Measurements from ENCODE around the gene QSOX1. TPM values are rescaled to one million over a fixed set of nuclear protein-coding genes. Genes with fewer than 3 reads are reported as not detected.

The QSOX1 gene
- total and polyA plus RNA-seq, 9 of the 15 experiments (the other 6 are each of a cell fraction or from before 2014, with no cell fraction given): 4.0 to 53.1 (median 15.0) TPM

GRCh38 chr1:180154325-180155181, at the start of gene QSOX1 (continued):
- TF ChIP-seq BRF2 (IDR thresholded peaks at IDR 0.05; ENCODE audit: borderline replicate concordance, insufficient read depth, insufficient read length): no peak
- no peak for TF ChIP-seq ETV6 (IDR thresholded peaks at IDR 0.05; ENCODE audit: borderline replicate concordance in 1 of 2, low read depth in 2 of 2, low read length in 1 of 2)
- TF ChIP-seq ETV6 (CRISPR knock-in tag; IDR thresholded peaks at IDR 0.05; ENCODE audit: borderline replicate concordance): 0 out of 2 replicates have a peak, but pooled peaks have one; percentile 53
- TF ChIP-seq ZNF584 (CRISPR knock-in tag; IDR thresholded peaks at IDR 0.05; ENCODE audit: low read depth): no peak
- TF ChIP-seq MCM2 (IDR thresholded peaks at IDR 0.05; ENCODE audit: low read depth): no peak
- TF ChIP-seq MXI1 (IDR thresholded peaks at IDR 0.05; ENCODE audit: low read depth, low read length): no peak
- peak in 1 of 2 experiments; percentile 62; a peak in 2 of 4 replicates for TF ChIP-seq ZNF639 (CRISPR knock-in tag; conservative IDR thresholded peaks at IDR 0.05 in 1 of 2, IDR thresholded peaks at IDR 0.05 in 1 of 2)
- TF ChIP-seq HNRNPK (IDR thresholded peaks at IDR 0.05; ENCODE audit: low read depth, low read length, poor library complexity, severe bottlenecking): peak; percentile 26
- no peak for TF ChIP-seq TRIM25 (IDR thresholded peaks at IDR 0.05; ENCODE audit: borderline replicate concordance)
- TF ChIP-seq ERF (CRISPR knock-in tag; IDR thresholded peaks at IDR 0.05): peak; percentile 48; the same call in 1 of the 2 replicates
- TF ChIP-seq RBBP5 (IDR thresholded peaks at IDR 0.05; ENCODE audit: borderline replicate concordance, insufficient read depth, low read length, poor library complexity, severe bottlenecking): peak; percentile 93
- peak; percentile 16; the same call in 1 of the 2 replicates for TF ChIP-seq ZNF263 (CRISPR knock-in tag; IDR thresholded peaks at IDR 0.05; ENCODE audit: borderline replicate concordance)

Data from K562 (cell line).